ENCODE results near the gene ITPRIPL2. TPM values are rescaled to one million over a fixed set of nuclear protein-coding genes. Genes with fewer than 3 reads are reported as not detected.

ITPRIPL2 gene
- total and polyA plus RNA-seq, 12 donors, result 7.7 to 121 (median 53.6) TPM

DNA sequence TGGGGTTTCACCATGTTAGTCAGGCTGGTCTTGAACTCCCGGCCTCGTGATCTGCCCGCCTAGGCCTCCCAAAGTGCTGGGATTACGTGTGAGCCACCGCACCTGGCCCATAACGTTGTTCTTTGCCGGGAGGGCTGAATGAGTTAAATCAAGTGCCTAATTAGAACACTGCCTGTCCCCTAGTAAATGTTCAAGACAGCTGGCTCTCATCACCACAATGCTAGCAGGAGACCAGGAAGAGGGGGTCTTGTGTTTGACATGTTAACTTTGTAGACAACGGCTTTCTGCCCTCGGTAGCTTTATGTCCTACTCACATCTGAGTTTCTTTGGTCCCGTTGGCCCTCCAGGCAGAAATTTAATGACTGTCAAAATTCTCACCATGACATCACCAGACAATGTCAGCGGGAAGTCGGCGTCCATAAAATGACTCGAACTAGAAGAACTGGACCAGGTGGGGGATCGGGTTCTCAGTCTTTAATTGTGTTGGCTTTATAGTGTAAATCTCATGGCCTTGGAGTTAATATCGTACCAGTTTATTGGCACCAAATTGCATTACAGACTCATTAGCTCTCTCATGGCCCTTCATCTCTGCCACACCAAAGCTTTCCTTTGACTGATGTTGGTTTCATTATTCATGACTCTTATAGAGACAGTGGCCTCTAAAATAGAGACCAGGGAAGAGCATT lies 11.4 kb upstream of the ITPRIPL2 start:
- 76 to 80% (median 78%) methylated on average over 14 to 16 of the region's 16 CpGs for WGBS, 4 donors
- TF ChIP-seq, protein P1, sequence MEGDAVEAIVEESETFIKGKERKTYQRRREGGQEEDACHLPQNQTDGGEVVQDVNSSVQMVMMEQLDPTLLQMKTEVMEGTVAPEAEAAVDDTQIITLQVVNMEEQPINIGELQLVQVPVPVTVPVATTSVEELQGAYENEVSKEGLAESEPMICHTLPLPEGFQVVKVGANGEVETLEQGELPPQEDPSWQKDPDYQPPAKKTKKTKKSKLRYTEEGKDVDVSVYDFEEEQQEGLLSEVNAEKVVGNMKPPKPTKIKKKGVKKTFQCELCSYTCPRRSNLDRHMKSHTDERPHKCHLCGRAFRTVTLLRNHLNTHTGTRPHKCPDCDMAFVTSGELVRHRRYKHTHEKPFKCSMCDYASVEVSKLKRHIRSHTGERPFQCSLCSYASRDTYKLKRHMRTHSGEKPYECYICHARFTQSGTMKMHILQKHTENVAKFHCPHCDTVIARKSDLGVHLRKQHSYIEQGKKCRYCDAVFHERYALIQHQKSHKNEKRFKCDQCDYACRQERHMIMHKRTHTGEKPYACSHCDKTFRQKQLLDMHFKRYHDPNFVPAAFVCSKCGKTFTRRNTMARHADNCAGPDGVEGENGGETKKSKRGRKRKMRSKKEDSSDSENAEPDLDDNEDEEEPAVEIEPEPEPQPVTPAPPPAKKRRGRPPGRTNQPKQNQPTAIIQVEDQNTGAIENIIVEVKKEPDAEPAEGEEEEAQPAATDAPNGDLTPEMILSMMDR (IDR thresholded peaks at IDR 0.05), result no peak
- TF ChIP-seq POLR2A (IDR thresholded peaks at IDR 0.05), result no peak
- no peak overlapping the region for H3K27ac ChIP-seq
- no peak overlapping the region for H3K4me3 ChIP-seq
- H3K27me3 ChIP-seq, result no peaks in the 10 kb centered on the region
- H3K4me1 ChIP-seq (replicated peaks in 1 of 2), result no peaks in the 10 kb centered on the region
- intact Hi-C loops (cut with DNase I), result no loop called here
- no peaks in the 10 kb centered on the region for H3K9me3 ChIP-seq (replicated peaks in 1 of 3)
- H3K36me3 ChIP-seq (replicated peaks in 1 of 2), result no peaks in the 10 kb centered on the region
- DNase-seq, result peak in 1 of 7 donors; percentile 28

DNA sequence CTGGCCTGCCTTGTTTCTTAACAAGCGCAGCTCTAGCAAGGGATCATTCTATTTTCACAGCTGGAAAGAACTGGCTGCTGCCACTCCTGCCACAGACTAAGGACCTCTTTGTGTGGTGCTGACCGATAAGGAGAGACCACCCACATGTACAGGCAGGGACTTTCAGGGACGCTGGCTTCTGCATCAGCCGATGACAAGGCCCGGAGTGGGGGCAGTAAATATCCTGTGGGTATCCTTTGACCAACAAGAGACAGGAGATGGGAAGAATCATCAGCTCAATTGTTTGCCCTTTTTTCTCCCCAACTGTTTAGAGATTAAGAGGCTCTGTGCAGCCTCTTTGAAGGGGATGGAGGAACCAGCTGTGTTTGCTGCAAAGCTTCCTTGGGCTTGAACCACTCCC lies 9.2 kb upstream of the ITPRIPL2 start:
- no peak overlapping the region for H3K4me3 ChIP-seq
- H3K27ac ChIP-seq, result no peak overlapping the region
- WGBS, 4 donors, result 64 to 85% (median 75%) methylated on average over 5 of the region's 5 CpGs
- H3K9me3 ChIP-seq (replicated peaks in 1 of 3), result no peaks in the 10 kb centered on the region
- TF ChIP-seq, protein P1 (IDR thresholded peaks at IDR 0.05), result no peak
- TF ChIP-seq POLR2A (IDR thresholded peaks at IDR 0.05), result no peak
- H3K36me3 ChIP-seq (replicated peaks in 1 of 2), result no peaks in the 10 kb centered on the region
- intact Hi-C loops (cut with DNase I), result no loop called here
- DNase-seq, result no peak
- no peaks in the 10 kb centered on the region for H3K4me1 ChIP-seq (replicated peaks in 1 of 2)
- H3K27me3 ChIP-seq, result no peaks in the 10 kb centered on the region

DNA sequence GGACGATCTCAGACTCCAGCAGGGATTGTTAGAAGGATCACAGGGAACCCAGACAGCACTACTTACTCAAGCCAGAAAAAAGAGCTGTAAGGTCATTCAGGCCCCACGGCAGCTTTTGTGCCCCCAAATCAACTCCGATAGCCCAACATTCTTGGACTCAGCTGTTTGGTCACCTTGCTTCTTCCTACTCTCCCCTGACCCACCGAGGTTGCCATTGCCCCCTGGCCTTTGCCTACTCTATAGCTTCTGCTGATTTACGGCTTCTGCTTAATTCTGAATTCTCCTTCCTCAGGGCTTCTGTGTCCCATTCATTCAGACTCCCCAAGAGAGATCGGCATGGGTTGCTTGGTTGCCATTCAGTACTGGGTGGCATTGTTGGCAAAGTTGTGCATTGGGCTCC lies 8.6 kb upstream of the ITPRIPL2 start:
- no peaks in the 10 kb centered on the region for H3K4me1 ChIP-seq (replicated peaks in 1 of 2)
- DNase-seq, result no peak
- H3K36me3 ChIP-seq (replicated peaks in 1 of 2), result no peaks in the 10 kb centered on the region
- no peak overlapping the region for H3K4me3 ChIP-seq
- no peak overlapping the region for H3K27ac ChIP-seq
- intact Hi-C loops (cut with DNase I), result no loop called here
- TF ChIP-seq POLR2A (IDR thresholded peaks at IDR 0.05), result no peak
- TF ChIP-seq, protein P1 (IDR thresholded peaks at IDR 0.05), result no peak
- 70 to 89% (median 83%) methylated on average over 6 of the region's 6 CpGs for WGBS, 4 donors
- H3K9me3 ChIP-seq (replicated peaks in 1 of 3), result no peaks in the 10 kb centered on the region
- no peaks in the 10 kb centered on the region for H3K27me3 ChIP-seq

DNA sequence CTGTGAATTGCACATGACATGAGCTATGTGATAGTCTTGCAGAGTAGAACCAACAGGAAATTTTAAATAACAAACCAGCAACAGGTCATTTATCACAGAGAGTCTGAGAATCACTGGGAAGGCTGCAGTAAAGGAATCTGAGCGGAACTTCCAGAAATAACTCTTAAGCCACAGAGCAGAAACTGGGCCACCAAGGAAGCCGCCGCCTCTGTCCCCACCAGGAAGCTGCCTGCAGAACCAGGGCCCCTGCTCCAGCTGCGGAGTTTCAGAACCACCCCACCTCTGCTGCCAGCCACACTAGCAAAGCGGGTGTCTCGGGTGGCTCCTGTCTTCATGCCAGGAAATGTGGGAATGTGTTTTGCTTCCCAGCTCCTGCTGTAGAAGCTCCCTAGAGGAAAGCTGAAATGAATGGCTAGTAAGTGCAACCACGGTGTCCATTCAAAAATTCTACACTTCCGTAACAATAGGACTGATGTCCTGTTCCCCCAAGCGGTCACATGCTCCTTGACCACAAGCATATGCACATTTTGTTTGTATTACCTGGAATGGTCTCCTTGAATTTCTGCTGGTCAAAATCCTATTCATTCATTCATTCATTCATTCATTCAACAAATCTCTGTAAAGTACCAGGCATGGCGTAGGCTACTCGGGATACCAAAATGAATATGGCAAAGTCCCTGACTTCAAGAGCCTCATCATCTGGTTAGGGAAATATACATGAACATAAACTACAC lies 7.7 kb upstream of the ITPRIPL2 start:
- DNase-seq, result no peak
- Histone ChIP-seq H3K27ac (peak overlapping the region in 1 of 5 donors; percentile 35), H3K27me3 (no peaks in the 10 kb centered on the region), H3K4me3 (no peak overlapping the region), H3K4me1 (replicated peaks in 1 of 2) (no peaks in the 10 kb centered on the region), H3K36me3 (replicated peaks in 1 of 2) (no peaks in the 10 kb centered on the region), H3K9me3 (replicated peaks in 1 of 3) (no peaks in the 10 kb centered on the region)
- 62 to 93% (median 69%) methylated on average over 10 to 11 of the region's 11 CpGs for WGBS, 4 donors
- no peak for TF ChIP-seq POLR2A (IDR thresholded peaks at IDR 0.05)
- TF ChIP-seq, protein P1 (IDR thresholded peaks at IDR 0.05), result no peak
- intact Hi-C loops (cut with DNase I), result no loop called here
